Measurements from ENCODE around the gene DDA1. TPM values are rescaled to one million over a fixed set of nuclear protein-coding genes. Genes with fewer than 3 reads are reported as not detected.

Gene DDA1
- polyA plus RNA-seq, 2 of the 4 experiments (the other 2 are of a cell fraction), result 35.5 to 53.5 TPM

GRCh38 chr19:17336872-17337674, 27.7 kb downstream of the DDA1 start, which contains the start of gene GTPBP3 (continued):
- TF ChIP-seq HMGXB4 (CRISPR knock-in tag; IDR thresholded peaks at IDR 0.05; ENCODE audit: borderline replicate concordance) (no peak), HOXB13 (CRISPR knock-in tag; IDR thresholded peaks at IDR 0.05; ENCODE audit: low read depth) (no peak), ATOH8 (CRISPR knock-in tag; IDR thresholded peaks at IDR 0.05; ENCODE audit: low read depth) (no peak), ZFP36 (IDR thresholded peaks at IDR 0.05; ENCODE audit: borderline replicate concordance, partially characterized antibody) (peak; percentile 99), MAFK (IDR thresholded peaks at IDR 0.05; ENCODE audit: partially characterized antibody) (no peak), ZSCAN20 (CRISPR knock-in tag; IDR thresholded peaks at IDR 0.05) (no peak), BHLHE40 (IDR thresholded peaks at IDR 0.05; ENCODE audit: low read depth, low read length) (no peak), CHD4 (IDR thresholded peaks at IDR 0.05; ENCODE audit: borderline replicate concordance) (no peak), HOXA7 (CRISPR knock-in tag; IDR thresholded peaks at IDR 0.05) (no peak), FOXS1 (CRISPR knock-in tag; IDR thresholded peaks at IDR 0.05) (no peak), GATA3 (IDR thresholded peaks at IDR 0.05; ENCODE audit: borderline replicate concordance) (no peak), TP53 (CRISPR knock-in tag; IDR thresholded peaks at IDR 0.05) (no peak), EHF (CRISPR knock-in tag; IDR thresholded peaks at IDR 0.05) (no peak), EP300 (IDR thresholded peaks at IDR 0.05) (no peak), POLR2AphosphoS2 (conservative IDR thresholded peaks at IDR 0.05; ENCODE audit: low read length) (no peak), FOSB (CRISPR knock-in tag; IDR thresholded peaks at IDR 0.05) (no peak), SMC3 (IDR thresholded peaks at IDR 0.05) (no peak), KDM5A (IDR thresholded peaks at IDR 0.05) (no peak)

GRCh38 chr19:17337675-17338432, 28.5 kb downstream of the DDA1 start:
- Histone ChIP-seq H3K4me3 (peak overlapping the region; percentile 71), H3K4me1 (peaks cover 29% of the 10 kb centered on the region), H3K27ac (peak overlapping the region; percentile 83 to 94), H3K4me2 (peak overlapping the region; percentile 91), H3K9me3 (no peaks in the 10 kb centered on the region)
- DNase-seq (ENCODE audit: low read depth in 1 of 2, low spot score in 1 of 2) (no peak), FAIRE-seq (no peak), ATAC-seq (peak; percentile 5 to 9; a peak in 3 of 6 replicates)
- WGBS (ENCODE audit: missing lambda C conversion rate), result 4% methylated on average over 10 of the region's 50 CpGs
- TF ChIP-seq REST (IDR thresholded peaks at IDR 0.05), result peak; percentile 38
- TF ChIP-seq ESRRA (IDR thresholded peaks at IDR 0.05; ENCODE audit: borderline replicate concordance, low read length), result no peak
- no peak for TF ChIP-seq HOXA7 (CRISPR knock-in tag; IDR thresholded peaks at IDR 0.05)
- TF ChIP-seq CHD2 (IDR thresholded peaks at IDR 0.05; ENCODE audit: low read length, partially characterized antibody), result peak; percentile 39
- CTCF ChIA-PET, result no interaction called here
- POLR2A ChIA-PET, result interaction anchor here (0.6 to 1.3 kb wide), 3 partner anchors 36 to 82 kb away, joined by 3 to 10 read pairs (median 5); partner anchors contain the start of gene MVB12A

Measured in A549 (cell line).